Small intestine (tissue), 7 donors: ENCODE data around the gene AMPD3. TPM values are rescaled to one million over a fixed set of nuclear protein-coding genes. Genes with fewer than 3 reads are reported as not detected.

Experiments used
- DNase-seq, 2 donors: peaks; one replicate each; pipeline versions ENCODE4 v3.0.0 to v3.0.0-alpha.2; 2013
- FAIRE-seq: peaks from 2 replicates; lab custom pipeline; 2012; peaks lifted over from hg19 to GRCh38; lab: Jason Lieb, UNC
- H3K27ac ChIP-seq, 3 donors: one replicate each; pipeline ENCODE4 v1.5.1; 2013; ENCODE audit warnings: low read length in 2 of 3, mild to moderate bottlenecking in 2 of 3, control low read depth in 1 of 3, inconsistent platforms in 1 of 3, low read depth in 1 of 3, moderate library complexity in 1 of 3
- H3K27me3 ChIP-seq, 3 donors: one replicate each; pipeline ENCODE4 v1.6.1; 2013; ENCODE audit warnings: low read length in 3 of 3, inconsistent platforms in 1 of 3; ENCODE audit not compliant: control insufficient read depth in 3 of 3, insufficient read depth in 3 of 3
- H3K36me3 ChIP-seq, 3 donors: one replicate each; pipeline ENCODE4 v1.6.1; 2013; ENCODE audit warnings: low read length in 3 of 3, inconsistent platforms in 1 of 3, low read depth in 1 of 3, mild to moderate bottlenecking in 1 of 3, moderate library complexity in 1 of 3; ENCODE audit not compliant: control insufficient read depth in 3 of 3, insufficient read depth in 2 of 3
- H3K4me1 ChIP-seq, 3 donors: one replicate each; pipeline ENCODE4 v1.6.1; 2013; ENCODE audit warnings: low read length in 2 of 3, inconsistent platforms in 1 of 3, low read depth in 1 of 3, mild to moderate bottlenecking in 1 of 3, moderate library complexity in 1 of 3; ENCODE audit not compliant: control insufficient read depth in 3 of 3, insufficient read depth in 2 of 3
- H3K4me3 ChIP-seq, 3 donors: one replicate each; pipeline ENCODE4 v1.5.1; 2013; ENCODE audit warnings: low read length in 3 of 3, control low read depth in 1 of 3, inconsistent platforms in 1 of 3, low read depth in 1 of 3, mild to moderate bottlenecking in 1 of 3, moderate library complexity in 1 of 3
- H3K9me3 ChIP-seq, 2 donors: one replicate each; pipeline ENCODE4 v1.6.1; 2013; ENCODE audit warnings: low read depth in 1 of 2, low read length in 1 of 2; ENCODE audit not compliant: control insufficient read depth in 2 of 2, insufficient read depth in 1 of 2
- WGBS, 3 donors: extraction: QIAGEN DNeasy Blood & Tissue Kit; methylation state at CpG; one replicate each; pipeline ENCODE4 v1.1.7; 2013; 5-methylcytosine and 5-hydroxymethylcytosine counted together
- polyA plus RNA-seq, 4 donors: library from polyadenylated mRNA; stranded (reverse) in 3 of 4; unstranded in 1 of 4; fragments of 200-250 nt in 3 of 4; fragments of 120-200 nt in 1 of 4; gene quantifications; one replicate each; pipeline versions ENCODE4 v1.2.1 to v1.2.3, GENCODE V29; 2013
- donor health status: healthy with polysubstance abuse.
- donor health status: control.
- donor health status: control.
- donor health status: Bipolar disorder and iron deficiency.
- donor health status: healthy.

The AMPD3 gene
- polyA plus RNA-seq, 4 donors = 2.7 to 5.1 (median 3.6) TPM

GRCh38 chr11:10478066-10478465 is 23.0 kb downstream of the AMPD3 start:
- FAIRE-seq (no peak), DNase-seq (no peak)
- Histone ChIP-seq H3K27me3 (no peaks in the 10 kb centered on the region), H3K36me3 (peaks cover 0 to 13% (median 0%) of the 10 kb centered on the region in 3 donors), H3K9me3 (no peaks in the 10 kb centered on the region), H3K4me1 (no peaks in the 10 kb centered on the region), H3K4me3 (no peak overlapping the region), H3K27ac (no peak overlapping the region)
- WGBS, 3 donors = 82 to 87% (median 86%) methylated on average over 3 of the region's 3 CpGs

DNA sequence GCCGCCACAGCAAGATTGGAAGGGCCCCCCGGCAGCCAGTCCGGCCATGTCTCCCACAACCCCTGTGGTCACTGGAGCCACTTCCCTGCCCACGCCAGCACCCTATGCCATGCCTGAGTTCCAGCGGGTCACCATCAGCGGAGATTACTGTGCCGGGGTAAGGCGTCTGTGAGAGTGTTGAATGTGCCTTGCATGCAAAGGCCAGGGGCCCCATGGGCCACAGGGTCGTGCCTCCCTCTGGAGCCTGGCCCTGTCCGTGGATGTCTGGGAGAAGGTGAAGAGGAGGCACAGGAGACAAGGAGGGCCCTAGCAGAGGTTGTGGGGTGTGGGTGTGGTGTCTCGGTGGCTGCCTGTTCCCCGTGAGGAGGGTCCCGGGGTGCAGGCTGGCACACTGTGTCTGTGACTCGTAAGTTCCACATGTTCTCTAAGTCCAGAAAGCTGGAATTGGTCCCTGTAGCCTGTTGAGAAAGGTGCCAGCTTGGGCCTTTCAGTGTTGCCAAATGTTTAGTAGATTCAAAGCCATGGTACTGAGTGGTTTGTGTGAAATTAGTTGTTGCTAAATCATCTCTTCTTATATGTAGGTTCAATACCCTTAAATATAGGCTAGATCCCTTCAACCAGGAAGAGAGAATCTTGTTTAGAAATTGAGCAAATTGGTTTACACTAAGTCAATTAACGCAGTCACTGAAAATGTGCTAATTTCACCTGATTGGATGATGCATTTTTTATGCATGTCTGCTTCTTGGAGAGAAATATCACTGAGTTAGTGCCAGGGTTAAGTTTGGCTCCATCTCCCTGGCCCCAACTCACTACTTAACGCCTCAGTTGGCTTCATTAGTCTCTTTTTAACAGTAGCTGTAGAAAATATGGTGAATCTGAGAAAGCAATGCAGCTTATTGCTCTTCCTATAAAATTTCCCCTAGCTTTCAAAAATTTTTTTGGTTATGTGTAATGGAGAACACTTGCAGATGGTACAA is 23.8 kb downstream of the AMPD3 start:
- 89 to 93% (median 92%) methylated on average over 16 of the region's 16 CpGs for WGBS, 3 donors
- no peaks in the 10 kb centered on the region for H3K27me3 ChIP-seq
- no peak for FAIRE-seq
- no peak overlapping the region for H3K27ac ChIP-seq
- H3K9me3 ChIP-seq = no peaks in the 10 kb centered on the region
- DNase-seq = no peak
- H3K36me3 ChIP-seq = peaks cover 0 to 13% (median 0%) of the 10 kb centered on the region in 3 donors
- H3K4me3 ChIP-seq = no peak overlapping the region
- no peaks in the 10 kb centered on the region for H3K4me1 ChIP-seq

DNA sequence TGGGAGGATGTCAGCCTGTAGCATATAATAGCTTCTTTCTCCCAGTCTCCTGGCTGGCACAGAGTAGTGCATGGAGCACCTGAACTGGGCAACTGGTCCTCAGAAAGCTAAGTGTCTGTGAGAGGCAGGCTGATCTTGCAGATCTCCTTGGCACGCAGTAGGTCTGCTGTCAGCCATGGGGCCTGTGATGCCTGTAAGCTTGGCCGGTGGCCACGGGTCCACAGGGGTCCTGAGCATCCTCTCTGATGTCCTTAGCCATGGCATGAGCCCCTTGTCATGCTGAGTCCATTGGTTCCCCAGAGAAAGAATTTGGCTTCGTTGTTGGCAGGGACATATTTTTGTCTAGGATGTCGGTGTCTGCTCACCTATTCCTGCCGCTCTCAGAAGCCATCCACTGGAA is 25.0 kb downstream of the AMPD3 start:
- Histone ChIP-seq H3K27me3 (no peaks in the 10 kb centered on the region), H3K27ac (no peak overlapping the region), H3K36me3 (peaks cover 0 to 11% (median 0%) of the 10 kb centered on the region in 3 donors), H3K4me3 (no peak overlapping the region), H3K4me1 (no peaks in the 10 kb centered on the region), H3K9me3 (no peaks in the 10 kb centered on the region)
- FAIRE-seq (no peak), DNase-seq (no peak)
- WGBS, 3 donors = 90 to 95% (median 91%) methylated on average over 6 of the region's 6 CpGs

- Histone ChIP-seq H3K27ac (no peak overlapping the region), H3K9me3 (no peaks in the 10 kb centered on the region), H3K27me3 (no peaks in the 10 kb centered on the region), H3K4me3 (no peak overlapping the region), H3K36me3 (peaks cover 0 to 11% (median 0%) of the 10 kb centered on the region in 3 donors), H3K4me1 (no peaks in the 10 kb centered on the region)
- DNase-seq (no peak), FAIRE-seq (no peak)
- WGBS, 3 donors = 77 to 91% (median 89%) methylated on average over 2 of the region's 2 CpGs
Observed at GRCh38 chr11:10480760-10481159, 25.7 kb downstream of the AMPD3 start.

- no peak overlapping the region for H3K4me3 ChIP-seq
- WGBS, 3 donors = 90 to 96% (median 91%) methylated on average over 16 of the region's 16 CpGs
- DNase-seq (no peak), FAIRE-seq (no peak)
- H3K27me3 ChIP-seq = no peaks in the 10 kb centered on the region
- H3K9me3 ChIP-seq = no peaks in the 10 kb centered on the region
- no peaks in the 10 kb centered on the region for H3K4me1 ChIP-seq
- H3K36me3 ChIP-seq = peaks cover 0 to 11% (median 0%) of the 10 kb centered on the region in 3 donors
- no peak overlapping the region for H3K27ac ChIP-seq
Observed at GRCh38 chr11:10481560-10482349, 26.7 kb downstream of the AMPD3 start.

- 98 to 100% (median 100%) methylated on average over 1 of the region's 1 CpG for WGBS, 3 donors
- no peaks in the 10 kb centered on the region for H3K27me3 ChIP-seq
- no peaks in the 10 kb centered on the region for H3K9me3 ChIP-seq
- H3K4me1 ChIP-seq = no peaks in the 10 kb centered on the region
- H3K36me3 ChIP-seq = peaks cover 0 to 17% (median 0%) of the 10 kb centered on the region in 3 donors
- no peak for DNase-seq
- no peak for FAIRE-seq
- H3K4me3 ChIP-seq = no peak overlapping the region
- H3K27ac ChIP-seq = no peak overlapping the region
Observed at GRCh38 chr11:10483174-10483573, 28.1 kb downstream of the AMPD3 start.

GRCh38 chr11:10483584-10483983 is 28.5 kb downstream of the AMPD3 start:
- FAIRE-seq (no peak), DNase-seq (no peak)
- H3K27me3 ChIP-seq = no peaks in the 10 kb centered on the region
- WGBS, 3 donors = 60 to 73% (median 64%) methylated on average over 3 of the region's 3 CpGs
- no peaks in the 10 kb centered on the region for H3K9me3 ChIP-seq
- peaks cover 0 to 15% (median 0%) of the 10 kb centered on the region in 3 donors for H3K36me3 ChIP-seq
- H3K4me3 ChIP-seq = no peak overlapping the region
- no peak overlapping the region for H3K27ac ChIP-seq
- peaks cover 0 to 2% (median 0%) of the 10 kb centered on the region in 3 donors for H3K4me1 ChIP-seq

GRCh38 chr11:10484461-10485180 is 29.6 kb downstream of the AMPD3 start:
- peaks cover 0 to 13% (median 3%) of the 10 kb centered on the region in 3 donors for H3K36me3 ChIP-seq
- no peaks in the 10 kb centered on the region for H3K9me3 ChIP-seq
- H3K4me1 ChIP-seq = peaks cover 0 to 4% (median 0%) of the 10 kb centered on the region in 3 donors
- no peaks in the 10 kb centered on the region for H3K27me3 ChIP-seq
- no peak overlapping the region for H3K27ac ChIP-seq
- DNase-seq (no peak), FAIRE-seq (no peak)
- H3K4me3 ChIP-seq = no peak overlapping the region
- 89 to 91% (median 89%) methylated on average over 16 of the region's 16 CpGs for WGBS, 3 donors
